Common myeloid progenitor, CD34-positive (primary cell): Measurements from ENCODE around the gene PTPRM.

Experiments used
- CTCF ChIA-PET: fragments of 350-600 bp; sonication (Branson Sonifier 250); formaldehyde crosslinking; loops from one replicate; lab custom pipeline; 2021; ENCODE audit warnings: antibody characterized with exemption; lab: Charles Lee
- POLR2A ChIA-PET: fragments of 350-600 bp; sonication (Branson Sonifier 250); formaldehyde crosslinking; loops from one replicate; lab custom pipeline; 2021; ENCODE audit warnings: antibody characterized with exemption; lab: Charles Lee
- DNase-seq, 3 donors: peaks; one replicate each; pipeline versions ENCODE4 v3.0.0 to v3.0.0-alpha.2; 2013
- H3K27ac ChIP-seq, 2 experiments: 1 replicate in 1 of 2; 2 replicates in 1 of 2; pipeline ENCODE4 v1.7.0; 2013; ENCODE audit warnings: inconsistent platforms in 2 of 2, low read length in 2 of 2, mild to moderate bottlenecking in 2 of 2, low read depth in 1 of 2, moderate library complexity in 1 of 2; ENCODE audit not compliant: severe bottlenecking in 2 of 2, insufficient read depth in 1 of 2, poor library complexity in 1 of 2
- H3K27me3 ChIP-seq, 5 experiments: replicated peaks in 2 of 5; 1 replicate in 3 of 5; 2 replicates in 2 of 5; pipeline versions ENCODE4 v1.6.1 to v1.7.0; 2013; ENCODE audit warnings: low read length in 4 of 5, mild to moderate bottlenecking in 2 of 5, moderate library complexity in 2 of 5, inconsistent platforms in 1 of 5; ENCODE audit not compliant: insufficient read depth in 5 of 5, control insufficient read depth in 4 of 5
- H3K36me3 ChIP-seq, 4 experiments: 1 replicate in 2 of 4; 2 replicates in 2 of 4; pipeline versions ENCODE4 v1.6.1 to v1.7.0; 2013; ENCODE audit warnings: low read length in 3 of 4, control low read depth in 1 of 4, mild to moderate bottlenecking in 1 of 4; ENCODE audit not compliant: control insufficient read depth in 4 of 4, insufficient read depth in 4 of 4
- H3K4me1 ChIP-seq, 4 experiments: 1 replicate in 3 of 4; 2 replicates in 1 of 4; pipeline versions ENCODE4 v1.6.1 to v1.7.1; 2013; ENCODE audit warnings: low read length in 3 of 4, mild to moderate bottlenecking in 3 of 4, control low read depth in 1 of 4, inconsistent platforms in 1 of 4, moderate library complexity in 1 of 4; ENCODE audit not compliant: control insufficient read depth in 4 of 4, insufficient read depth in 4 of 4; ENCODE audit errors: control extremely low read depth in 1 of 4
- H3K4me3 ChIP-seq, 7 experiments: 1 replicate in 4 of 7; 2 replicates in 3 of 7; pipeline versions ENCODE4 v1.5.1 to v1.7.0; 2013; ENCODE audit warnings: mild to moderate bottlenecking in 7 of 7, low read length in 6 of 7, moderate library complexity in 6 of 7, inconsistent platforms in 2 of 7, low read depth in 2 of 7, control low read depth in 1 of 7; ENCODE audit not compliant: insufficient read depth in 4 of 7, control insufficient read depth in 1 of 7; ENCODE audit errors: extremely low read depth in 1 of 7
- H3K9me3 ChIP-seq, 5 experiments: 1 replicate in 4 of 5; 2 replicates in 1 of 5; pipeline versions ENCODE4 v1.6.1 to v1.7.1; 2013; ENCODE audit warnings: low read length in 4 of 5, mild to moderate bottlenecking in 2 of 5, inconsistent platforms in 1 of 5, low read depth in 1 of 5, moderate library complexity in 1 of 5; ENCODE audit not compliant: control insufficient read depth in 4 of 5, insufficient read depth in 2 of 5; ENCODE audit errors: control extremely low read depth in 1 of 5
- WGBS: methylation state at CpG from one replicate; pipeline ENCODE4 v1.1.5; 2013; ENCODE audit not compliant: insufficient coverage; 5-methylcytosine and 5-hydroxymethylcytosine counted together

Gene PTPRM

DNA sequence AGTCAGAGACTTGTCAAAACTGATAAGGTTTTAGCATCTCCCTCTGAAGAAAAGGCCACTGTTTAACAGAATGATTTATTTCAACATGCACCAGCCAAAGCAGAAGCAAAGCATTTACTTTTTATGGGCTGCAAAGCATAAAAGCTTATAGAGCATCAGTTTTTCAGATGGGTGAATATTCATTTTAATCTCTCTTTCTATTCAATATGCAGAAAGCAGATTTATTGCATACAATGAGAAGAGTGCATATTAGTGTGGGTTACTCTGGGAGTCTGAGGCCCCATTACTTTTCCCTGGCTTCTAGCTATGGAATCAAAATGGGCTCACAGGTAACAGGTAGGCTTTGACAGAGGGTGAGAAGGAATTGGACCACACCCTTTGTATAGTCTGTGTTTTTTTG lies 9.0 kb downstream of the PTPRM start:
- Histone ChIP-seq H3K4me1 (peaks cover 0 to 14% (median 4%) of the 10 kb centered on the region in 4 experiments), H3K9me3 (no peaks in the 10 kb centered on the region), H3K36me3 (no peaks in the 10 kb centered on the region), H3K27me3 (no peaks in the 10 kb centered on the region), H3K4me3 (no peak overlapping the region), H3K27ac (no peak overlapping the region)
- ChIA-PET CTCF (no interaction called here), POLR2A (no interaction called here)
- DNase-seq, result no peak

DNA sequence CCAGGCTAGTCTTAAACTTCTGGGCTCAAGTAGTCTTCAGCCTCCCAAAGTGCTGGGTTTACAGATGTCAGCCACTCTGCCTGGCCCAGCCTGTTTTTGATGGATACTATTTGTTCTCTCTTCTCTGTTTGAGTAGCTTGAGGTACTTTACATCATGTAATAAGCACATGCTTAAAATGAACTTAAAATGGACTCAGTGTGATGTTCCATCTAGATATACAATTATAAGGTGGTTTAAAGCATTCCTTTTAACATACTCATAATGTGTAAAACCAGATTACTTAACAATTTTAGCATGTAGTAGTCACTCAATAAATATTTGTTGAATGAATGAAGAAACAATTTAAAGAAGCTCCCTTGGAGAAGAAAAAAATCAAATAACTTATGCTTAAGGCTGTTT lies 9.6 kb downstream of the PTPRM start:
- ChIA-PET CTCF (no interaction called here), POLR2A (no interaction called here)
- Histone ChIP-seq H3K9me3 (no peaks in the 10 kb centered on the region), H3K4me1 (peaks cover 0 to 14% (median 4%) of the 10 kb centered on the region in 4 experiments), H3K36me3 (no peaks in the 10 kb centered on the region), H3K4me3 (no peak overlapping the region), H3K27me3 (no peaks in the 10 kb centered on the region), H3K27ac (no peak overlapping the region)
- no peak for DNase-seq

DNA sequence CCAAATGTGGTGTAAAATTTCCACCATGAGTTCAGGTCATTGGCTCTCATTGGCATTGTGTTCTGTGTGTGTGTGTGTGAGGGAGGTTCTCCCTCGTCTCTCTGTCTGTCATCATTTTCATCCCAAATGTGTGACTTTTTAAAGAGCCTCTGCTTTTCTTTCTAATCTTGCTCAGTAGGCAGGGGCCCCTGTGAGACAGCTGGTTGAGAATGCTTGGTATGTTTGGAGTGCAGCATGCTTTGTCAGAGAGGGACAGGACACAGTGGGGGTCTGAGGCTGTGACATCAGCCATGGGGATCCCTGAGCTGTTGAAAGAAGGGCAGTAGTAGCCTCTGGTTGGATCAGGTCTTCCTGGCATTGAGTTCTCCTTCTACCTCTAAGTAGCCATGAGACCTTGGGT lies 10.6 kb downstream of the PTPRM start:
- no CpG with 5 or more reads among the region's 1 CpG for WGBS
- H3K4me3 ChIP-seq, result no peak overlapping the region
- no peak overlapping the region for H3K27ac ChIP-seq
- no peak for DNase-seq
- no peaks in the 10 kb centered on the region for H3K9me3 ChIP-seq
- H3K27me3 ChIP-seq, result no peaks in the 10 kb centered on the region
- H3K36me3 ChIP-seq, result no peaks in the 10 kb centered on the region
- ChIA-PET POLR2A (no interaction called here), CTCF (no interaction called here)
- H3K4me1 ChIP-seq, result peaks cover 0 to 11% (median 4%) of the 10 kb centered on the region in 4 experiments

DNA sequence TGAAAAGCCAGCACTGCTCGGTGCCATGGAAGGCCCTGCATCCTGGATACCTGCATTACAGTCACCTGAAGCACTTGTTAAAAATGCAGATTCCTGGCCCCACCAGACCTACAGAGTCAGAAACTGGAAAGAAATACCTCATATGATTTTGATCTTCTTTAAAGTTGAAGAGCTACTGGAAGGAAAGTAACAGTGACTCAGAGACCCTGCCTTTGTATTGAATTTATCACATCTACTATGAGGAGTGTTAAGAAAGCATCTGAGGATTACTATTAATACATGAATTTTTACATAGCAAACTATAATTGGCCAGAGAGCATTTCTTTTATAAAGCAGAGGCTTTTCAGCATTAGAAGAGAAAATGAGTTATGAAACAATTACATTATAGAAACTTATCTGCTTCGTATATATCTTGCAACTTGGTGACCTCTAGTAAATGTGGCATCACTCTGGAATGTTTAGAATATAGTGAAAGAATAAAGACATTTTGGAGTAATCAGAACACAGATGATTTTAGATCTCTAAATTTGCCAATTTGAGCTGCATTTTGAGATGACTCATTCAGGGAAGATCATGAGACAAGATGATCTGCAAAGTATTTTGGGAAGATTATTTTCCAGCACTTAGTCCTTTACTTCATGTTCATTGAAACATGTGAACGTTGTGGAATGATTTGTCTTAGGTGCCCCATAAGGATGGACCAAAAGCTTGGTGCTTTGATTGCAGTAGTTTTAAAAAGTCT lies 12.2 kb downstream of the PTPRM start:
- CTCF ChIA-PET, result interaction anchor here (1.2 kb wide), 1 partner anchor 20 kb away, joined by 5 read pairs; no protein-coding TSS in a partner anchor
- POLR2A ChIA-PET, result no interaction called here
- Histone ChIP-seq H3K4me1 (peaks cover 0 to 6% (median 2%) of the 10 kb centered on the region in 4 experiments), H3K27me3 (no peaks in the 10 kb centered on the region), H3K9me3 (no peaks in the 10 kb centered on the region), H3K27ac (no peak overlapping the region), H3K4me3 (no peak overlapping the region), H3K36me3 (no peaks in the 10 kb centered on the region)
- 100% methylated on average over 1 of the region's 3 CpGs for WGBS
- no peak for DNase-seq

DNA sequence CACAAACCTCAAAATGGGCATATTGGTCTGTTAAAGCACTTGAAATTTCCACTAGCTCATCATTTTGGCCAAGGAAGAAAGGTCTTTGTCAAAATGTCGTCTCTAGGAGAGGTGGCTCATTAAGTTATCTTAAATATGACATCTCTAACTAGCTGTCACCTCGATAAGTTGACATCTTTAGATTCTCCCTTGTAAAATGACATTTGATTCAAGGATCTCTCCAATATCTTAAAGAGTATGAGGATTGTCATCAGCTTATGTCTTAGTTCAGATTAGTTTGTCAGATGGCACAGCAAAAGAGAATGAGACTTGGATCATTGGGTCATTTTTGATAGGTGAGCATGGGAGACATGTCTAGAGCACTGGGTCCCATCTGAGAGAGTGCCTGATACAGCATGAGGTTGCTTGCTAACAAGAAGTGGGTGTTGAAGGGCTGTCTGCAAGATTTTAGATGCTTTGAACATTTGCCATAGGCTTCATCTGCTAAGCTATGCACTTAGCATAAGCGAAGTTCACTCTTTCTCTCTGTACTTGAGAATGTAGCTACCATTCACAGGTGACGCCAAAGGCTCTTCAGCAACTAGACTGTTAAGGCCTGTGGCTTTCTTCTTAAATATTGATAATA lies 12.9 kb downstream of the PTPRM start:
- no peaks in the 10 kb centered on the region for H3K27me3 ChIP-seq
- 100% methylated on average over 2 of the region's 4 CpGs for WGBS
- H3K9me3 ChIP-seq, result no peaks in the 10 kb centered on the region
- no peak overlapping the region for H3K4me3 ChIP-seq
- ChIA-PET POLR2A (interaction anchor here (0.7 kb wide), 1 partner anchor 224 kb away, joined by 3 read pairs; no protein-coding TSS in a partner anchor), CTCF (interaction anchor here (1.2 to 1.3 kb wide), 2 partner anchors 10 to 19 kb away, joined by 4 to 5 read pairs; no protein-coding TSS in a partner anchor)
- H3K27ac ChIP-seq, result no peak overlapping the region
- H3K4me1 ChIP-seq, result peaks cover 0 to 6% (median 2%) of the 10 kb centered on the region in 4 experiments
- no peaks in the 10 kb centered on the region for H3K36me3 ChIP-seq
- DNase-seq, result no peak

DNA sequence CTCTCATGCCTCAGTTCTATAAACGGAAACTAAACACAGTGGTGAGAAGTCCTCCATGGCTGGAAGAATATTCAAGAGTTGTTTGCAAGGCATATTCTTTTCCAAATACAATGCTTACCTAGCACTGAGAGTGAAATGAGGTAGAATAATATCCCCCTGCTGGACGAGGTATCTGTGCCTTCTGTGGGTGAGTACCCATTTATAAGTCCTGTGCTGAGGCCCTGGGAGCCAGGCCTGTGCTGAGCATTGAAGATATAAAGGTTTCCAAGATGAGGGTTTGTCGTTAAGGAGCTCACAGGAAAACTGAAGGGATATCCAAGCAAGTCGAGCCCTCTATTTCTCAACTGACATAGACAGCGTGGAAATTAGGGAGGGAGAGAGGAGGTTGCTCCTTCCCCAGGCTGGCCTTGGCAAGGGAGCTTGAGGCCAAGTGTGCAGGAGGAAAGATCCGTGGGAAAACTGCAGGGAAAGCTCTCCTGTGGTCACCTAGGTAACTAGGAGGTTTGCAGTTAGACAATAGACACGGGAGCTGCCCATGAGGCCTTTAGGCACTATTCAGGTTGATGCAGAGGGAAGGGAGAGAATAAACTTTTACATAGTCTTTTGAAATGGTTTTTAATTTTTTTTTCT lies 17.6 kb downstream of the PTPRM start:
- H3K9me3 ChIP-seq, result no peaks in the 10 kb centered on the region
- ChIA-PET CTCF (interaction anchor here (1.2 kb wide), 1 partner anchor 18 kb away, joined by 3 read pairs; the partner anchor contains the start of gene PTPRM), POLR2A (no interaction called here)
- no peak overlapping the region for H3K27ac ChIP-seq
- no peak overlapping the region for H3K4me3 ChIP-seq
- 93% methylated on average over 5 of the region's 7 CpGs for WGBS
- H3K4me1 ChIP-seq, result no peaks in the 10 kb centered on the region
- no peaks in the 10 kb centered on the region for H3K27me3 ChIP-seq
- H3K36me3 ChIP-seq, result no peaks in the 10 kb centered on the region
- DNase-seq, result no peak

DNA sequence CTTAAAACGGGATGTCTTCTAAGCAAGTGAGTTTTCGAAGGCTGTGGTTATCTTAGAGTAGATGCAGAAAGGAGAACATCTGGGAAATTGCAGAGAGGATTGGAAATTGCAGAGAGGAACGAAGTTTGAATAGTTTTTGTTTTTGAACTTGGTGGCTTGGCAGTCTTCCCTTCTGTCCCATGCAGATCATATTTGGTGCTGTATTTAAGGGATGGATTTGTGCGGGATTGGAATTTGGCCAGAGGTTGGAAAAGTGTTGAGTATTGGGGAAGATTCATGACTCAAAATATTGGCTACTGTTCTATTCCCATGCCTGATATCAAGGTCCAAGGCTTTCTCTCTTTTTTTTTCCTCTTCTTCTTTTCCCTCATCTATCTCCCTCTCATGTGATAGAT lies 18.2 kb downstream of the PTPRM start:
- H3K36me3 ChIP-seq, result no peaks in the 10 kb centered on the region
- DNase-seq, result no peak
- no peak overlapping the region for H3K27ac ChIP-seq
- H3K4me1 ChIP-seq, result no peaks in the 10 kb centered on the region
- CTCF ChIA-PET, result interaction anchor here (1.2 kb wide), 1 partner anchor 19 kb away, joined by 3 read pairs; the partner anchor contains the start of gene PTPRM
- no peak overlapping the region for H3K4me3 ChIP-seq
- no peaks in the 10 kb centered on the region for H3K27me3 ChIP-seq
- 80% methylated on average over 2 of the region's 4 CpGs for WGBS
- no peaks in the 10 kb centered on the region for H3K9me3 ChIP-seq
- POLR2A ChIA-PET, result no interaction called here
